Right renal pelvis (tissue), 4 donors: ENCODE results near the gene CHAT. TPM values are rescaled to one million over a fixed set of nuclear protein-coding genes. Genes with fewer than 3 reads are reported as not detected.
A peak's percentile ranks its signal among the peaks of the same experiment; 100 is the strongest.
"Not testable (repeated sequence)": the region's sequence is repeated elsewhere in the genome, so short reads cannot be mapped to it uniquely, and the experiment has no call there.

Experiments
- DNase-seq, 4 donors: peaks; one replicate each; pipeline ENCODE4 v3.0.0-alpha.2; 2013; ENCODE audit warnings: low read depth in 4 of 4, low spot score in 3 of 4, missing footprints in 1 of 4
- polyA plus RNA-seq, 4 donors: library from polyadenylated mRNA; unstranded; fragments of 120-200 nt; gene quantifications; one replicate each; pipeline ENCODE4 v1.2.1, GENCODE V29; 2013; ENCODE audit not compliant: insufficient read length in 4 of 4

The CHAT gene
- polyA plus RNA-seq, 4 donors, result not detected

- no peak for DNase-seq
Observed at GRCh38 chr10:49678827-49679479, 65.1 kb downstream of the CHAT start.

- peak in 1 of 4 donors; percentile 39 for DNase-seq
Observed at GRCh38 chr10:49679480-49679893, 65.7 kb downstream of the CHAT start, which contains the start of gene C10orf53. Gene C10orf53, plus strand, starts transcription at chr10:49679651. Its CDS starts 47 bp downstream, at chr10:49679698.

GRCh38 chr10:49682449-49682848 lies 68.6 kb downstream of the CHAT start:
- not testable (repeated sequence) for DNase-seq

- no peak for DNase-seq
Observed at GRCh38 chr10:49682879-49683278, 69.0 kb downstream of the CHAT start.

GRCh38 chr10:49686651-49687050 lies 72.8 kb downstream of the CHAT start:
- DNase-seq, result no peak

GRCh38 chr10:49688261-49688846 lies 74.5 kb downstream of the CHAT start:
- no peak for DNase-seq

GRCh38 chr10:49688920-49689319 lies 75.1 kb downstream of the CHAT start:
- no peak for DNase-seq

- DNase-seq, result no peak
Observed at GRCh38 chr10:49689882-49690510, 76.2 kb downstream of the CHAT start.

- DNase-seq, result peak in 2 of 4 donors; percentile 41 to 58
Observed at GRCh38 chr10:49690698-49691356, 77.0 kb downstream of the CHAT start.

GRCh38 chr10:49691588-49691987 lies 77.8 kb downstream of the CHAT start:
- no peak for DNase-seq

- no peak for DNase-seq
Observed at GRCh38 chr10:49694466-49694865, 80.6 kb downstream of the CHAT start.

- no peak for DNase-seq
Observed at GRCh38 chr10:49696311-49696710, 82.5 kb downstream of the CHAT start.

GRCh38 chr10:49698679-49699078 lies 84.8 kb downstream of the CHAT start:
- DNase-seq, result no peak

- DNase-seq, result no peak
Observed at GRCh38 chr10:49700211-49700610, 86.4 kb downstream of the CHAT start.

- DNase-seq, result no peak
Observed at GRCh38 chr10:49700997-49701396, 87.2 kb downstream of the CHAT start.

GRCh38 chr10:49707585-49707984 lies 93.7 kb downstream of the CHAT start:
- no peak for DNase-seq

- DNase-seq, result no peak
Observed at GRCh38 chr10:49709934-49710333, 96.1 kb downstream of the CHAT start.

GRCh38 chr10:49710966-49711365 lies 97.1 kb downstream of the CHAT start:
- DNase-seq, result no peak

- DNase-seq, result no peak
Observed at GRCh38 chr10:49711481-49711880, 97.6 kb downstream of the CHAT start.

GRCh38 chr10:49713266-49713665 lies 99.4 kb downstream of the CHAT start:
- DNase-seq, result no peak
